ENCODE data around the gene PRRT2. TPM values are rescaled to one million over a fixed set of nuclear protein-coding genes. Genes with fewer than 3 reads are reported as not detected.

PRRT2 gene
- total and polyA plus RNA-seq, 10 of the 15 experiments (the other 5 are each of a cell fraction or from before 2014, with no cell fraction given), result 0.08 to 0.49 (median 0.12) TPM; not detected in 4

DNA sequence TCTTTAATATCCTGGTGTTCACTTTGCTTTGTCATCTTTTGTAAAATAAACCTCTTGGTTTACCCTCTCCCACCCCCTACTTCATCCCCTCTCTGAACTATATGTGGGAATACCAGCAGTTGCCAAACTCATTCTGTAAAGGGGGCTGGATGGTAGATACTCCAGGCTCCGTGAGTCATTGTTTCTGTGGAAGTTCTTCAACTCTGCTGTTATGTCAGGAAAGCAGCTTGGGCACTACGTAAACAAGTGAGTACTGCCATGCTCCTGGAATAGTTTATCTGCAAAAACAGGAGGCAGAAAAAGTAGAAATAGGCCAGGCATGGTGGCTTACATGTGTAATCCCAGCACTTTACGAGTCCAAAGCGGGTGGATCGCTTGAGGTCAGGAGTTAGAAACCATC, 25.8 kb downstream of the PRRT2 start (continued):
- TF ChIP-seq, protein P1, sequence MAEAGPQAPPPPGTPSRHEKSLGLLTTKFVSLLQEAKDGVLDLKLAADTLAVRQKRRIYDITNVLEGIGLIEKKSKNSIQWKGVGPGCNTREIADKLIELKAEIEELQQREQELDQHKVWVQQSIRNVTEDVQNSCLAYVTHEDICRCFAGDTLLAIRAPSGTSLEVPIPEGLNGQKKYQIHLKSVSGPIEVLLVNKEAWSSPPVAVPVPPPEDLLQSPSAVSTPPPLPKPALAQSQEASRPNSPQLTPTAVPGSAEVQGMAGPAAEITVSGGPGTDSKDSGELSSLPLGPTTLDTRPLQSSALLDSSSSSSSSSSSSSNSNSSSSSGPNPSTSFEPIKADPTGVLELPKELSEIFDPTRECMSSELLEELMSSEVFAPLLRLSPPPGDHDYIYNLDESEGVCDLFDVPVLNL (IDR thresholded peaks at IDR 0.05; ENCODE audit: low read depth, low read length), result no peak
- TF ChIP-seq POLR2AphosphoS2 (IDR thresholded peaks at IDR 0.05; ENCODE audit: low read depth, low read length) (no peak), CBX5 (IDR thresholded peaks at IDR 0.05; ENCODE audit: low read depth) (no peak), SMAD5 (IDR thresholded peaks at IDR 0.05; ENCODE audit: low read depth) (no peak)

DNA sequence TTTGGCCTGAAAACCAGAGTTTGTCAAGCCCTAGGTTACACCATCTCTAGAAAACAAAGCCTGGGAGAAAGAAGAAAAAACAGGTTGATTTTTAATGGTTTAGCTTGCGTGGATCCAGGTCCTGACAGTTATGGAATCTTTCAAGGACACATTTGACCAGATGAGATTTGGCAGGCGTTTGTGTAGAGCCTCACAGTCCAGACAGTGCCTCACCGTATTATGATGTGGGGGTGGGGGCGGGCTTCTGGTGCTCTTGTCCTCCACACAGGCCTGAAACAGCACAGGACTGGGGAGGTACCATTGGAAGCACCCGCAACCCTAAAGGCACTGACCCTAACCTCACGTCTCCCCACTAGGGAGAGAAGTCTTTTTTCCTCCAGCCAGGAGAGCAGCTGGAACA, 27.8 kb downstream of the PRRT2 start:
- H3K79me2 ChIP-seq (ENCODE audit: control insufficient read depth, insufficient read depth, low read length), result no peaks in the 10 kb centered on the region
- no peak overlapping the region for H3K4me3 ChIP-seq
- H3K27ac ChIP-seq (ENCODE audit: control insufficient read depth, insufficient read depth), result no peak overlapping the region
- ChIA-PET SMC1A (ENCODE audit: uncharacterized antibody, unreplicated experiment) (no interaction called here), RAD21 (ENCODE audit: unreplicated experiment) (interaction anchor here (0.7 kb wide), 1 partner anchor 8 kb away, joined by 4 read pairs; no protein-coding TSS in a partner anchor), POLR2A (interaction anchor here (0.7 kb wide), 2 partner anchors 21 to 112 kb away, joined by 4 read pairs; no protein-coding TSS in a partner anchor), CTCF (no interaction called here)
- in situ Hi-C loops (cut with MboI) (no loop called here), intact Hi-C loops (cut with micrococcal nuclease; ENCODE audit: unreplicated experiment) (no loop called here)
- H4K20me1 ChIP-seq (ENCODE audit: control insufficient read depth, insufficient read depth), result no peaks in the 10 kb centered on the region
- no peak overlapping the region for H3K4me2 ChIP-seq (ENCODE audit: control insufficient read depth, insufficient read depth)
- no peak for FAIRE-seq
- no peak for ATAC-seq
- no peaks in the 10 kb centered on the region for H3K9me3 ChIP-seq (replicated peaks; ENCODE audit: control insufficient read depth, insufficient read depth, low read length)
- no peak for DNase-seq (ENCODE audit: low read depth, low spot score)
- no TSS peak for BruUV-seq (replicated peaks)
- H2AFZ ChIP-seq (ENCODE audit: control insufficient read depth, low read depth, low read length), result no peak overlapping the region
- no peaks in the 10 kb centered on the region for H3K27me3 ChIP-seq (replicated peaks in 1 of 2; ENCODE audit: control insufficient read depth in 2 of 2, insufficient read depth in 2 of 2, low read length in 1 of 2)
- H3K9ac ChIP-seq (ENCODE audit: control insufficient read depth, insufficient read depth, low read length), result no peak overlapping the region
- peaks cover 6 to 8% of the 10 kb centered on the region in 2 experiments; a peak in 3 of 4 replicates for H3K36me3 ChIP-seq (ENCODE audit: control insufficient read depth in 2 of 2, insufficient read depth in 2 of 2, low read length in 1 of 2)
- WGBS (ENCODE audit: insufficient coverage, insufficient replicate concordance, low lambda C conversion rate, missing lambda C conversion rate), result 95% methylated on average over 6 of the region's 6 CpGs
- no peaks in the 10 kb centered on the region for H3K4me1 ChIP-seq (ENCODE audit: control insufficient read depth, insufficient read depth, low read length)
- TF ChIP-seq, protein P2, sequence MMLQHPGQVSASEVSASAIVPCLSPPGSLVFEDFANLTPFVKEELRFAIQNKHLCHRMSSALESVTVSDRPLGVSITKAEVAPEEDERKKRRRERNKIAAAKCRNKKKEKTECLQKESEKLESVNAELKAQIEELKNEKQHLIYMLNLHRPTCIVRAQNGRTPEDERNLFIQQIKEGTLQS (IDR thresholded peaks at IDR 0.05; ENCODE audit: borderline replicate concordance, extremely low read depth, low read depth, low read length), result no peak
- TF ChIP-seq SUPT20H (IDR thresholded peaks at IDR 0.05; ENCODE audit: borderline replicate concordance, control insufficient read depth, low read depth, low read length), result no peak
- no peak for TF ChIP-seq SMAD5 (IDR thresholded peaks at IDR 0.05; ENCODE audit: low read depth)

Measured in GM12878 (cell line).